Activated T-helper 2 cell treated with anti-CD3 and anti-CD28 coated beads, Interferon-gamma antibody, Interleukin-2, Interleukin-4, amounts not matched to agents 10 μg/mL and 5 μg/mL and 100 μg/mL, durations not matched to agents 14 hours and 24 hours and 36 hours (primary cell): ENCODE measurements around the gene GABRB3. TPM values are rescaled to one million over a fixed set of nuclear protein-coding genes. Genes with fewer than 3 reads are reported as not detected.
"Not testable (repeated sequence)": the region's sequence is repeated elsewhere in the genome, so short reads cannot be mapped to it uniquely, and the experiment has no call there.

ENCODE experiments used
- DNase-seq: peaks from one replicate; pipeline ENCODE4 v3.0.0; 2021; ENCODE audit warnings: low spot score
- H3K27ac Mint-ChIP-seq: one replicate; pipeline ENCODE4 v1.8.0; 2021; ENCODE audit warnings: mixed read lengths
- H3K27me3 Mint-ChIP-seq: one replicate; pipeline ENCODE4 v1.8.0; 2021; ENCODE audit warnings: low read depth, mixed read lengths
- H3K36me3 Mint-ChIP-seq: one replicate; pipeline ENCODE4 v1.8.0; 2021; ENCODE audit warnings: low read depth, mixed read lengths
- H3K4me1 Mint-ChIP-seq: one replicate; pipeline ENCODE4 v1.8.0; 2021; ENCODE audit warnings: low read depth, mixed read lengths
- H3K4me3 Mint-ChIP-seq: one replicate; pipeline ENCODE4 v1.8.0; 2021; ENCODE audit warnings: low read depth, mild to moderate bottlenecking, moderate library complexity, mixed read lengths
- H3K9me3 Mint-ChIP-seq: one replicate; pipeline ENCODE4 v1.8.0; 2021; ENCODE audit warnings: mixed read lengths
- intact Hi-C: fragments of 100-400 bp; cut with micrococcal nuclease; formaldehyde crosslinking; loops from one replicate; pipeline ENCODE4 v1.15.1; 2023
- total RNA-seq: library from RNA; stranded (reverse); gene quantifications from 2 replicates; pipeline ENCODE4 v1.2.3, GENCODE V29; 2022

The GABRB3 gene
- total RNA-seq, 1 donor from 2014 or later = not detected

GRCh38 chr15:26722621-26723160 is 50.2 kb downstream of the GABRB3 start:
- Mint-ChIP-seq H3K27ac (no peak overlapping the region), H3K4me3 (no peak overlapping the region), H3K36me3 (no peaks in the 10 kb centered on the region), H3K27me3 (no peaks in the 10 kb centered on the region), H3K4me1 (no peaks in the 10 kb centered on the region), H3K9me3 (peaks cover 46% of the 10 kb centered on the region)
- intact Hi-C loops = no loop called here
- no peak for DNase-seq

- no peaks in the 10 kb centered on the region for H3K36me3 Mint-ChIP-seq
- no peak overlapping the region for H3K27ac Mint-ChIP-seq
- no peak overlapping the region for H3K4me3 Mint-ChIP-seq
- H3K9me3 Mint-ChIP-seq = peaks cover 49% of the 10 kb centered on the region
- H3K27me3 Mint-ChIP-seq = no peaks in the 10 kb centered on the region
- H3K4me1 Mint-ChIP-seq = no peaks in the 10 kb centered on the region
- no peak for DNase-seq
- intact Hi-C loops = no loop called here
Measured at GRCh38 chr15:26721232-26721967, 51.5 kb downstream of the GABRB3 start.

GRCh38 chr15:26720546-26720945 is 52.3 kb downstream of the GABRB3 start:
- H3K36me3 Mint-ChIP-seq = no peaks in the 10 kb centered on the region
- H3K9me3 Mint-ChIP-seq = peaks cover 48% of the 10 kb centered on the region
- H3K4me1 Mint-ChIP-seq = no peaks in the 10 kb centered on the region
- intact Hi-C loops = no loop called here
- DNase-seq = no peak
- no peak overlapping the region for H3K27ac Mint-ChIP-seq
- no peaks in the 10 kb centered on the region for H3K27me3 Mint-ChIP-seq
- no peak overlapping the region for H3K4me3 Mint-ChIP-seq

- H3K9me3 Mint-ChIP-seq = peaks cover 46% of the 10 kb centered on the region
- intact Hi-C loops, H3K4me3 Mint-ChIP-seq: not testable (repeated sequence)
Measured at GRCh38 chr15:26719866-26720265, 53.0 kb downstream of the GABRB3 start.

GRCh38 chr15:26716069-26716468 is 56.8 kb downstream of the GABRB3 start:
- H3K9me3 Mint-ChIP-seq = peaks cover 70% of the 10 kb centered on the region
- H3K4me1 Mint-ChIP-seq = no peaks in the 10 kb centered on the region
- intact Hi-C loops = no loop called here
- H3K27ac Mint-ChIP-seq = no peak overlapping the region
- no peaks in the 10 kb centered on the region for H3K27me3 Mint-ChIP-seq
- no peaks in the 10 kb centered on the region for H3K36me3 Mint-ChIP-seq
- no peak overlapping the region for H3K4me3 Mint-ChIP-seq
- no peak for DNase-seq

More at GRCh38 chr15:26719866-26720265, 53.0 kb downstream of the GABRB3 start:
- not testable (repeated sequence) for H3K27me3 Mint-ChIP-seq, H3K4me1 Mint-ChIP-seq, H3K27ac Mint-ChIP-seq, H3K36me3 Mint-ChIP-seq, DNase-seq

- no peak for DNase-seq
- Mint-ChIP-seq H3K9me3 (peaks cover 63% of the 10 kb centered on the region), H3K4me3 (no peak overlapping the region), H3K27ac (no peak overlapping the region), H3K27me3 (no peaks in the 10 kb centered on the region), H3K36me3 (no peaks in the 10 kb centered on the region), H3K4me1 (no peaks in the 10 kb centered on the region)
- intact Hi-C loops = no loop called here
Measured at GRCh38 chr15:26713498-26713897, 59.4 kb downstream of the GABRB3 start.

GRCh38 chr15:26712335-26712734 is 60.5 kb downstream of the GABRB3 start:
- Mint-ChIP-seq H3K36me3 (no peaks in the 10 kb centered on the region), H3K4me1 (no peaks in the 10 kb centered on the region), H3K27me3 (no peaks in the 10 kb centered on the region), H3K9me3 (peaks cover 63% of the 10 kb centered on the region), H3K27ac (no peak overlapping the region), H3K4me3 (no peak overlapping the region)
- intact Hi-C loops = no loop called here
- DNase-seq = no peak

- Mint-ChIP-seq H3K4me3 (no peak overlapping the region), H3K9me3 (peaks cover 64% of the 10 kb centered on the region), H3K4me1 (no peaks in the 10 kb centered on the region), H3K27me3 (no peaks in the 10 kb centered on the region), H3K36me3 (no peaks in the 10 kb centered on the region), H3K27ac (no peak overlapping the region)
- no peak for DNase-seq
- intact Hi-C loops = no loop called here
Measured at GRCh38 chr15:26711445-26711844, 61.4 kb downstream of the GABRB3 start.

- H3K9me3 Mint-ChIP-seq = peaks cover 67% of the 10 kb centered on the region
- H3K4me1 Mint-ChIP-seq = no peaks in the 10 kb centered on the region
- DNase-seq = no peak
- H3K27me3 Mint-ChIP-seq = no peaks in the 10 kb centered on the region
- H3K4me3 Mint-ChIP-seq = no peak overlapping the region
- intact Hi-C loops = no loop called here
- no peak overlapping the region for H3K27ac Mint-ChIP-seq
- no peaks in the 10 kb centered on the region for H3K36me3 Mint-ChIP-seq
Measured at GRCh38 chr15:26702381-26702780, 70.5 kb downstream of the GABRB3 start.

GRCh38 chr15:26698555-26698954 is 74.3 kb downstream of the GABRB3 start:
- peaks cover 57% of the 10 kb centered on the region for H3K9me3 Mint-ChIP-seq
- H3K4me3 Mint-ChIP-seq = no peak overlapping the region
- no peaks in the 10 kb centered on the region for H3K4me1 Mint-ChIP-seq
- intact Hi-C loops = no loop called here
- no peak overlapping the region for H3K27ac Mint-ChIP-seq
- no peak for DNase-seq
- H3K36me3 Mint-ChIP-seq = no peaks in the 10 kb centered on the region
- no peaks in the 10 kb centered on the region for H3K27me3 Mint-ChIP-seq

- H3K36me3 Mint-ChIP-seq = no peaks in the 10 kb centered on the region
- no peak overlapping the region for H3K27ac Mint-ChIP-seq
- peaks cover 62% of the 10 kb centered on the region for H3K9me3 Mint-ChIP-seq
- H3K27me3 Mint-ChIP-seq = no peaks in the 10 kb centered on the region
- intact Hi-C loops = no loop called here
- no peak overlapping the region for H3K4me3 Mint-ChIP-seq
- no peaks in the 10 kb centered on the region for H3K4me1 Mint-ChIP-seq
- no peak for DNase-seq
Measured at GRCh38 chr15:26697913-26698312, 75.0 kb downstream of the GABRB3 start.

- H3K4me3 Mint-ChIP-seq = no peak overlapping the region
- intact Hi-C loops = no loop called here
- H3K36me3 Mint-ChIP-seq = no peaks in the 10 kb centered on the region
- H3K4me1 Mint-ChIP-seq = no peaks in the 10 kb centered on the region
- no peak for DNase-seq
- H3K27ac Mint-ChIP-seq = no peak overlapping the region
- peaks cover 46% of the 10 kb centered on the region for H3K9me3 Mint-ChIP-seq
- H3K27me3 Mint-ChIP-seq = no peaks in the 10 kb centered on the region
Measured at GRCh38 chr15:26691249-26691648, 81.6 kb downstream of the GABRB3 start.

GRCh38 chr15:26690778-26691177 is 82.1 kb downstream of the GABRB3 start:
- Mint-ChIP-seq H3K4me3 (no peak overlapping the region), H3K27ac (no peak overlapping the region), H3K4me1 (no peaks in the 10 kb centered on the region), H3K9me3 (peaks cover 45% of the 10 kb centered on the region), H3K27me3 (no peaks in the 10 kb centered on the region), H3K36me3 (no peaks in the 10 kb centered on the region)
- intact Hi-C loops = no loop called here
- DNase-seq = no peak
